SU-DHL-6 (cell line): ENCODE results near the gene MCRIP2.

ENCODE experiments used
- CTCF ChIP-seq: fragments of 200-600 bp; sonication (generic); IDR thresholded peaks from one replicate; pipeline ENCODE4 v1.5.1; 2017; ENCODE audit warnings: antibody characterized with exemption, mild to moderate bottlenecking, low read length, moderate library complexity; ENCODE audit not compliant: insufficient read depth, poor library complexity, severe bottlenecking
- EZH2phosphoT487 ChIP-seq: fragments of 200-600 bp; sonication (generic), shearing (Covaris generic); conservative IDR thresholded peaks from 2 replicates; pipeline ENCODE4 v1.6.1; 2018; ENCODE audit warnings: mild to moderate bottlenecking, antibody characterized with exemption, low read length, moderate library complexity, mixed read lengths

- TF ChIP-seq CTCF = no peak
- TF ChIP-seq EZH2phosphoT487 = no peak
Measured at GRCh38 chr16:642189-643049, 791 bp downstream of the MCRIP2 start.
